GM19397 (cell line): Measurements from ENCODE around the gene RAC3.

ENCODE experiments used
- ATAC-seq: cut with Tn5 transposase; IDR thresholded peaks from one replicate; pipeline ENCODE4 v1.9.1; 2021; ENCODE audit warnings: mild to moderate bottlenecking, moderate library complexity; ENCODE audit not compliant: unreplicated experiment

RAC3 gene

GRCh38 chr17:81998691-81999438 lies 32.6 kb upstream of the RAC3 start:
- no peak for ATAC-seq

- ATAC-seq: no peak
These were observed 31.9 kb upstream of the RAC3 start for GRCh38 chr17:81999587-81999975.

- ATAC-seq: no peak
These were observed 31.3 kb upstream of the RAC3 start for GRCh38 chr17:81999976-82000802.

GRCh38 chr17:82000803-82001570 lies 30.5 kb upstream of the RAC3 start:
- no peak for ATAC-seq

GRCh38 chr17:82001571-82002056 lies 29.9 kb upstream of the RAC3 start:
- no peak for ATAC-seq

- ATAC-seq: no peak
These were observed 27.8 kb upstream of the RAC3 start for GRCh38 chr17:82003411-82004381.

- ATAC-seq: no peak
These were observed 26.7 kb upstream of the RAC3 start for GRCh38 chr17:82004517-82005455.

GRCh38 chr17:82005701-82006348 lies 25.7 kb upstream of the RAC3 start:
- ATAC-seq: no peak

- ATAC-seq: no peak
These were observed 24.8 kb upstream of the RAC3 start for GRCh38 chr17:82006468-82007227.

- no peak for ATAC-seq
These were observed 24.3 kb upstream of the RAC3 start for GRCh38 chr17:82007228-82007494.

GRCh38 chr17:82007495-82008257 lies 23.8 kb upstream of the RAC3 start:
- no peak for ATAC-seq

- ATAC-seq: no peak
These were observed 23.1 kb upstream of the RAC3 start for GRCh38 chr17:82008258-82008940.

- no peak for ATAC-seq
These were observed 22.5 kb upstream of the RAC3 start for GRCh38 chr17:82008941-82009405.

GRCh38 chr17:82009413-82009812 lies 22.1 kb upstream of the RAC3 start:
- ATAC-seq: no peak

GRCh38 chr17:82010575-82011525 lies 20.6 kb upstream of the RAC3 start:
- no peak for ATAC-seq
